Osteoblast (primary cell): ENCODE measurements around the gene ANKUB1. TPM values are rescaled to one million over a fixed set of nuclear protein-coding genes. Genes with fewer than 3 reads are reported as not detected.

Experiments used
- DNase-seq: peaks from one replicate; pipeline ENCODE4 v3.0.0; 2011; ENCODE audit warnings: low spot score, mixed read lengths; ENCODE audit not compliant: insufficient read length; ENCODE audit errors: missing footprints
- H2AFZ ChIP-seq: 2 replicates; pipeline ENCODE4 v1.6.0; 2011; ENCODE audit warnings: mild to moderate bottlenecking, low read length
- H3K27ac ChIP-seq: 2 replicates; pipeline ENCODE4 v1.5.1; 2011; ENCODE audit warnings: mild to moderate bottlenecking, low read depth, low read length, moderate library complexity
- H3K27me3 ChIP-seq: 2 replicates; pipeline ENCODE4 v1.6.0; 2012; ENCODE audit warnings: mild to moderate bottlenecking, control low read depth, inconsistent platforms, low read length, moderate library complexity; ENCODE audit not compliant: insufficient read depth
- H3K36me3 ChIP-seq: 2 replicates; pipeline ENCODE4 v1.5.1; 2011; ENCODE audit warnings: mild to moderate bottlenecking, low read length, control low read depth, moderate library complexity; ENCODE audit not compliant: insufficient read depth
- H3K4me1 ChIP-seq: 2 replicates; pipeline ENCODE4 v1.5.1; 2011; ENCODE audit warnings: mild to moderate bottlenecking, low read length, control low read depth, moderate library complexity; ENCODE audit not compliant: insufficient read depth
- H3K4me2 ChIP-seq: 2 replicates; pipeline ENCODE4 v1.6.0; 2011; ENCODE audit warnings: mild to moderate bottlenecking, low read length; ENCODE audit not compliant: insufficient read depth
- H3K4me3 ChIP-seq: fragments of 200-600 bp; sonication (generic); 3 replicates; pipeline ENCODE4 v1.5.1; 2012; ENCODE audit warnings: mild to moderate bottlenecking, low read length, inconsistent platforms; ENCODE audit not compliant: insufficient read depth
- H3K79me2 ChIP-seq: 2 replicates; pipeline ENCODE4 v1.6.0; 2012; ENCODE audit warnings: mild to moderate bottlenecking, low read length, control low read depth, inconsistent platforms; ENCODE audit not compliant: insufficient read depth
- H3K9me3 ChIP-seq: 2 replicates; pipeline ENCODE4 v1.5.1; 2011; ENCODE audit warnings: low read depth, low read length, control low read depth
- H4K20me1 ChIP-seq: 2 replicates; pipeline ENCODE4 v1.6.0; 2012; ENCODE audit warnings: mild to moderate bottlenecking, low read length, control low read depth; ENCODE audit not compliant: insufficient read depth
- total RNA-seq: library from RNA; depleted of rRNA; stranded (reverse); fragments of >200 nt; gene quantifications from 2 replicates; pipeline ENCODE4 v1.2.3, GENCODE V29; 2012
- TF ChIP-seq, protein P1 (sequence below): IDR thresholded peaks from 2 replicates; pipeline ENCODE4 v1.5.1; 2011; ENCODE audit warnings: mild to moderate bottlenecking, low read depth, low read length, moderate library complexity; ENCODE audit errors: extremely low read depth

The ANKUB1 gene
- total RNA-seq, 1 donor, result under 0.01 TPM

DNA sequence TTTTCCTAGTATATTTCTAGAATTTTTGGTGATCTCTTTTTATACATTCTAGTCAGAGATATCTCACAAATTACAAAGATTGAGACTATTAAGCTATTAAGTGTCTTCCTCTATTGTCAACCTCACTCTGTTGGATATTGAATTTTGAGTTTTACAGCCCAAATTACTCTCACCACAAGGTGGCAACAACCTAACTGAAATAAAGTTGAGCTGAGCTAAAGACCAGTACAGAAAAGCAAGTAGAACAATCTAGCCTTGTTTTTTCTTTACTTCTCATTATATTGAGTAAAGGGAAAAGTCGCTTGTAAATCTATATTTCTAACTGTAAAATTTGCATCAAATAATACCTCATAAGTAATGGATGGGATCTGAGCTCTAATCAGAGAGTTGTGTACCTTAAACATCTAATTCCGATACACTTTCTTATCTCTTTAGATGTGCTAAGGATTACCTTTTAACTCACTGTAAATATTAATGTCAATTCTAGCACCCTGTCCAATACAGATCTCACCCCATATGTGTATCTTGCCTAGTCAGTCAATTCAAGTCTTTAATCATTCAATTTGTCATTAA, 26.5 kb downstream of the ANKUB1 start:
- TF ChIP-seq, protein P1, sequence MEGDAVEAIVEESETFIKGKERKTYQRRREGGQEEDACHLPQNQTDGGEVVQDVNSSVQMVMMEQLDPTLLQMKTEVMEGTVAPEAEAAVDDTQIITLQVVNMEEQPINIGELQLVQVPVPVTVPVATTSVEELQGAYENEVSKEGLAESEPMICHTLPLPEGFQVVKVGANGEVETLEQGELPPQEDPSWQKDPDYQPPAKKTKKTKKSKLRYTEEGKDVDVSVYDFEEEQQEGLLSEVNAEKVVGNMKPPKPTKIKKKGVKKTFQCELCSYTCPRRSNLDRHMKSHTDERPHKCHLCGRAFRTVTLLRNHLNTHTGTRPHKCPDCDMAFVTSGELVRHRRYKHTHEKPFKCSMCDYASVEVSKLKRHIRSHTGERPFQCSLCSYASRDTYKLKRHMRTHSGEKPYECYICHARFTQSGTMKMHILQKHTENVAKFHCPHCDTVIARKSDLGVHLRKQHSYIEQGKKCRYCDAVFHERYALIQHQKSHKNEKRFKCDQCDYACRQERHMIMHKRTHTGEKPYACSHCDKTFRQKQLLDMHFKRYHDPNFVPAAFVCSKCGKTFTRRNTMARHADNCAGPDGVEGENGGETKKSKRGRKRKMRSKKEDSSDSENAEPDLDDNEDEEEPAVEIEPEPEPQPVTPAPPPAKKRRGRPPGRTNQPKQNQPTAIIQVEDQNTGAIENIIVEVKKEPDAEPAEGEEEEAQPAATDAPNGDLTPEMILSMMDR, result peak; percentile 66
- H4K20me1 ChIP-seq, result no peaks in the 10 kb centered on the region
- no peak overlapping the region for H3K4me3 ChIP-seq
- H3K27ac ChIP-seq, result no peak overlapping the region
- peaks cover 43% of the 10 kb centered on the region for H3K27me3 ChIP-seq
- H2AFZ ChIP-seq, result no peak overlapping the region
- no peaks in the 10 kb centered on the region for H3K9me3 ChIP-seq
- H3K79me2 ChIP-seq, result no peaks in the 10 kb centered on the region
- no peak for DNase-seq
- H3K4me1 ChIP-seq, result no peaks in the 10 kb centered on the region
- H3K4me2 ChIP-seq, result no peak overlapping the region
- no peaks in the 10 kb centered on the region for H3K36me3 ChIP-seq

DNA sequence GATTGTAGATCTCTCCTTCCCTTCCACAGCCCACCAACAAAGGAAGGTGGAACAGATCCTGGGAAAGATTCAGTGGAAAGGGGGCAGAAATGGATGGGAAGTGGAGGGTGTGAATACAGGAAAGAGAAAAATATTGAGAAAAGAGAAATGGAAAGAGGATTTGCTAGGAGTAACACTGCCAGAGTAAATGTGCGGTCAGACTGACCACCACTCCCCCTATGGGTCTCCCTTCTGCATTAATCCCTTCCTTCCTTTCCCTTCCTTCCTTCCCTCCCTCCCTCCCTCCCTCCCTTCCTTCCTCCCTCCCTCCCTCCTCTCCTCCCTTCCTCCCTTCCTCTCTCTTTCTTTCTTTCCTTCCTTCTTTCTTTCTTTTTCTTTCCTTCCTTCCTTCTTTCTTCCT, 28.1 kb downstream of the ANKUB1 start:
- H3K79me2 ChIP-seq, result no peaks in the 10 kb centered on the region
- DNase-seq, result no peak

DNA sequence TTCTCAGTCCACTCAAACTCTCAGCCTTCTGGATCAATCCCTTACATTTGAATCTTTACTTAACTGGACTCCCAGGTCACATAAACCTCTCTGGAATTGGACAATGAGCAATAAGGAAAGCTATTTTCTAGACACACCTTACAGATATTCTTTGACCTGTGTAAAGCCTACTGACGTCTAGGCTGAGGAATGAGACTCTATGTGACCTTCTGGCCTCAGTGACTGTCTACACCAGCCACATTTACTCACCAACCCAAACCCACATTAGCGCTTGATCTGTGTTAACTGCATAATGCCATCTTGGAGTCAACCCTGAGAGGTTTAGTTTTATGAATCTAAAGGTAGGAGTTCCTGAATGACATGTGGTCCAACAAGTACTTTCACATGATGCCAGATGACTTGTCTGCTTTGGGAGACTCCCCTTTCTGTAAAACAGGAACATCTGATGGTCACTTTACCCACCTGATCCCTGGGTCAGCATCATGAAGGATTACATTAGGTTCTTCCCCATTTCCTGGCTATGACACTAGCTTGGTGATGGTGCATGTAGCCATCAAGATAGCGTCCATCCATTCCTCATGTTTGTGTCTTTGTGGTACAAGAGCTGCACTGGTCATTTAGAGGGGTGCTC, 28.7 kb downstream of the ANKUB1 start:
- Histone ChIP-seq H3K4me2 (no peak overlapping the region), H3K27ac (no peak overlapping the region), H2AFZ (no peak overlapping the region), H3K79me2 (no peaks in the 10 kb centered on the region), H3K36me3 (no peaks in the 10 kb centered on the region), H4K20me1 (no peaks in the 10 kb centered on the region), H3K4me1 (no peaks in the 10 kb centered on the region), H3K4me3 (no peak overlapping the region), H3K27me3 (peaks cover 59% of the 10 kb centered on the region), H3K9me3 (no peaks in the 10 kb centered on the region)
- TF ChIP-seq, protein P1, result no peak
- no peak for DNase-seq

More for the DNA sequence above, 28.1 kb downstream of the ANKUB1 start:
- no peaks in the 10 kb centered on the region for H4K20me1 ChIP-seq
- no peaks in the 10 kb centered on the region for H3K36me3 ChIP-seq
- H3K4me2 ChIP-seq, result no peak overlapping the region
- H3K4me1 ChIP-seq, result no peaks in the 10 kb centered on the region
- H3K4me3 ChIP-seq, result no peak overlapping the region
- peaks cover 55% of the 10 kb centered on the region for H3K27me3 ChIP-seq
- TF ChIP-seq, protein P1, result no peak
- no peak overlapping the region for H2AFZ ChIP-seq
- no peaks in the 10 kb centered on the region for H3K9me3 ChIP-seq
- H3K27ac ChIP-seq, result no peak overlapping the region

DNA sequence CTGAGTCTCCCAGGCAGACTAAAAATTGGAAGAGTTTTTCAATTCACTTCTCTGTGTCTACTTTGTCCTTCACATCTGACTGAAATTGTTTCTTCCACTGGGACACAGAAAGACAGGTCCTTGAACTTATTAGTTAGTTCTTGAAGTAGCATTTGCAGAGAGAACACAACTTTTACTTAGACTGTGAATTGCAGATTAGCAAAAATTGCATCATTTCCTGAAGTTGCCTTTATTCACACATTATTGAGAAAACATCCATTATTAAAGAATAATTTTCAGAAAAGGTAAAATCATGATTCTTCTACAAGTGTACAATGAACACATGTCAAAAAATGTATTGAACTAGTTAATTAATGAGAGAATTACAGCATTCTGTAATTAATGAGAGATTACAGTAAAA, 38.6 kb downstream of the ANKUB1 start:
- peaks cover 32% of the 10 kb centered on the region for H3K79me2 ChIP-seq
- H2AFZ ChIP-seq, result peak overlapping the region; percentile 45
- peaks cover 15% of the 10 kb centered on the region for H3K4me1 ChIP-seq
- H3K4me2 ChIP-seq, result no peak overlapping the region
- H3K4me3 ChIP-seq, result no peak overlapping the region
- peaks cover 5% of the 10 kb centered on the region for H3K36me3 ChIP-seq
- H4K20me1 ChIP-seq, result no peaks in the 10 kb centered on the region
- TF ChIP-seq, protein P1, result no peak
- H3K9me3 ChIP-seq, result no peaks in the 10 kb centered on the region
- peaks cover under 1% of the 10 kb centered on the region for H3K27me3 ChIP-seq
- H3K27ac ChIP-seq, result no peak overlapping the region
- DNase-seq, result no peak
